ENCODE measurements around the gene TMEM43. TPM values are rescaled to one million over a fixed set of nuclear protein-coding genes. Genes with fewer than 3 reads are reported as not detected.
"Not testable (repeated sequence)": the region's sequence is repeated elsewhere in the genome, so short reads cannot be mapped to it uniquely, and the experiment has no call there.

TMEM43 gene
- total RNA-seq, 1 donor from 2014 or later: 86.3 TPM

DNA sequence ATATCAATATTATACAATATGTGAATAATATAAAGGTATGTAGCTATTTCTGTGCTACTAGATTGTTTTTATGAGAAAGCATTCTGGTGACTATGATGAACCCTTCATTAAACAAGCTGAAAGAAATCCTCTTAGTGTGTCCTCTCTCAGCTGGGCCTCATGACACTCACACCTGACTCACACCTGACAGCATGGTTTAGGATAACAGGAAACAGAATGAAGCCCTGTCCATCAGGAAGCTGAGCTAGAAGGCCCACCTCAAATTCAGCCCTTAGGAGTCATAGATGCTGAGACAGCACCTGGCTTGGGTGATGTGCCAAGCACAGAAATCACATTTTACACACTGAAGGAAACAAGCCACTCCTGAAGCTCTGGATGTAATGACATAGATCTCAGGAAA, 31.0 kb upstream of the TMEM43 start:
- DNase-seq: no peak
- Histone ChIP-seq H3K4me1 (no peaks in the 10 kb centered on the region), H3K9me3 (no peaks in the 10 kb centered on the region), H3K27me3 (no peaks in the 10 kb centered on the region), H3K27ac (no peak overlapping the region), H3K4me3 (no peak overlapping the region), H3K36me3 (no peaks in the 10 kb centered on the region)
- intact Hi-C loops (cut with DNase I): no loop called here
- ATAC-seq: no peak
- TF ChIP-seq, protein P1, sequence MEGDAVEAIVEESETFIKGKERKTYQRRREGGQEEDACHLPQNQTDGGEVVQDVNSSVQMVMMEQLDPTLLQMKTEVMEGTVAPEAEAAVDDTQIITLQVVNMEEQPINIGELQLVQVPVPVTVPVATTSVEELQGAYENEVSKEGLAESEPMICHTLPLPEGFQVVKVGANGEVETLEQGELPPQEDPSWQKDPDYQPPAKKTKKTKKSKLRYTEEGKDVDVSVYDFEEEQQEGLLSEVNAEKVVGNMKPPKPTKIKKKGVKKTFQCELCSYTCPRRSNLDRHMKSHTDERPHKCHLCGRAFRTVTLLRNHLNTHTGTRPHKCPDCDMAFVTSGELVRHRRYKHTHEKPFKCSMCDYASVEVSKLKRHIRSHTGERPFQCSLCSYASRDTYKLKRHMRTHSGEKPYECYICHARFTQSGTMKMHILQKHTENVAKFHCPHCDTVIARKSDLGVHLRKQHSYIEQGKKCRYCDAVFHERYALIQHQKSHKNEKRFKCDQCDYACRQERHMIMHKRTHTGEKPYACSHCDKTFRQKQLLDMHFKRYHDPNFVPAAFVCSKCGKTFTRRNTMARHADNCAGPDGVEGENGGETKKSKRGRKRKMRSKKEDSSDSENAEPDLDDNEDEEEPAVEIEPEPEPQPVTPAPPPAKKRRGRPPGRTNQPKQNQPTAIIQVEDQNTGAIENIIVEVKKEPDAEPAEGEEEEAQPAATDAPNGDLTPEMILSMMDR (IDR thresholded peaks at IDR 0.05): no peak

DNA sequence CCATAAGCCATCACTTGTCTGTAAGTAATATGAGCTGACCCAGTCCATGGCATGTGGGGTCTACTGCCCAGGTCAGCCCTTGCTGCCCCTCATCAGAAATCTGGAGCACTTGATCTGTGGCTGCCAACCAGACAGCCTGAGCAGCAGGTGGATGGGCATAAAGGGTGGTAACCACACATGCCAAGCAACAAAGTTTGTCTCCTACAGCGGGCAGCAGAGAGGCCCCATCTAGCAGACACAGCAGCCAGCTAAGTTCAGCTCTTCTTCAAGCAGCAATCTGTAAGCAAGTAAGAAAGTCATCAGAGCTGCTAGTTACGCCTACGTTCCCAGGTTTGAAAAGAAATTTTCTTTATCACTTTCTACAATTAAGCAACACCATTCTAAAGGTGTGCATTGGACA, 28.1 kb upstream of the TMEM43 start:
- intact Hi-C loops (cut with DNase I): no loop called here
- Histone ChIP-seq H3K27ac (no peak overlapping the region), H3K9me3 (no peaks in the 10 kb centered on the region), H3K4me1 (no peaks in the 10 kb centered on the region), H3K36me3 (no peaks in the 10 kb centered on the region), H3K27me3 (no peaks in the 10 kb centered on the region), H3K4me3 (no peak overlapping the region)
- ATAC-seq (no peak), DNase-seq (no peak)
- TF ChIP-seq, protein P1 (IDR thresholded peaks at IDR 0.05): no peak

DNA sequence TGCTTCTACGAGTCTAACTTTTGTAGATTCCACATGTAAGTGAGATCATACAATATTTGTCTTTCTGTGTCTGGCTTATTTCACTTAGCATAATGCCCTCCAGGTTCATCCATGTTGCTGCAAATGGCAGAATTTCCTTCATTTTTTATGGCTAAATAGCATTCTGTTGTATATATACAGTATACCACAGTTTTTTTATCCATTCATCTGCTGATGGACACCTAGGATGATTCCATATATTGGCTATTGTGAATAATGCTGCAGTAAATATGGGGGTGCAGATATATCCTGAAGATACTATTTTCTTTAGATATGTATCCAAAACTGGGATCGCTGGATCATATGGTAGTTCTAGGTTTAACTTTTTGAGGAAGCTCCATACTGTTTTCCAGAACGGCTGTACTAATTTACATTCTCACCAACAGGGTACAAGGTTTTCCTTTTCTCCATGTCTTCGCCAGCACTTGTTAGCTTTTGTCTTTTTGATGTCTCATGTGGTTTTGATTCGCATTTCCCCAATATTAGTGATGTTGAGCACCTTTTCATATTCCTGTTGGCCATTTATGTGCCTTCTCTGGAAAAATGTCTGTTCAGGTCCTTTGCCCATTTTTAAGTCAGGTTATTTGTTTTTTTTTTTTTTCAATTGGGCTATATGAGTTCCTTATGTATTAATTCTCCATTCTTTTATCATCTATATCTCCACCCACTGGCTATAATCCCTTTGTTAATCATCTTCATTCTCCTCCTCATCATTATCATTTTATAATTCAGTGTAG, 27.0 kb upstream of the TMEM43 start:
- no peaks in the 10 kb centered on the region for H3K27me3 ChIP-seq
- intact Hi-C loops (cut with DNase I): no loop called here
- H3K36me3 ChIP-seq: no peaks in the 10 kb centered on the region
- no peaks in the 10 kb centered on the region for H3K9me3 ChIP-seq
- no peak overlapping the region for H3K27ac ChIP-seq
- H3K4me1 ChIP-seq: no peaks in the 10 kb centered on the region
- DNase-seq (no peak), ATAC-seq (no peak)
- no peak overlapping the region for H3K4me3 ChIP-seq
- TF ChIP-seq, protein P1 (IDR thresholded peaks at IDR 0.05): no peak

DNA sequence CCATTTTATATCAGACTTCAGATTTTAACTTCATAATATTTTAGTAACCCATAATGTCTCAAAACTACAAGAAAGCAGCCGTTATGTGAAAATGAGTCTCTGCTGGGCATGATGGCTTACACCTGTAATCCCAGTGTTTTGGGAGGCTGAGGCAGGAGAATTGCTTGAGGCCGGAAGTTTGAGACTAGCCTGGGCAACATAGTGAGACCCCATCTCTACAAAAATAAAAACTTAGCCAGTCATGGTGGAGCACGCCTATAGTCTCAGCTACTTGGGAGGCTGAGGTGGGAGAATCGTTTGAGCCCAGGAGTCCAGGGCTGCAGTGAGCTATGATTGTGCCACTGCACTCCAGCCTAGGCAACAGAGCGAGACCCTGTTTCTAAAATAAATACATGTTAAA, 15.0 kb upstream of the TMEM43 start:
- H3K36me3 ChIP-seq: peaks cover 39% of the 10 kb centered on the region
- DNase-seq; H3K27ac ChIP-seq; H3K27me3 ChIP-seq; H3K9me3 ChIP-seq; intact Hi-C loops (cut with DNase I); H3K4me1 ChIP-seq; H3K4me3 ChIP-seq; ATAC-seq: not testable (repeated sequence)

DNA sequence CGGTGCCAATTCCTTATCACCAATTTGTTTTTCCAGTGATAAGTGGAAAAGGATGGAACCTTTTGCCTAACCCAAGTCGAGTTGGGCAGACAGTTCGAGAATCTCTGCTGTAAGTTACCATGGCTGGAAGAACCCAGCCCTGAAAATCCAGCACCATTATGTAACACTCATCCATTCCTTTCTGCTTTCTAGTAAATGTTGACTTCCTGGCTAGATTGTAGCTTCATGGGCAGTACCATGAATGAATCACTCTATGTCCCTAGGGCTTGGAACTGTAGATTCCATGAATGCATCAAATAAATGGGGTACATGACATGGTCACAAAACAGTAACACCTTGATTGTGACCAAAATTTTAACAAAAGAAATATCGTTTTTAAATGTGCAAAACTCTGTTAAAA, 14.2 kb upstream of the TMEM43 start:
- H3K27ac ChIP-seq: no peak overlapping the region
- H3K36me3 ChIP-seq: peaks cover 48% of the 10 kb centered on the region
- H3K27me3 ChIP-seq: no peaks in the 10 kb centered on the region
- DNase-seq (no peak), ATAC-seq (no peak)
- no peaks in the 10 kb centered on the region for H3K4me1 ChIP-seq
- no peak overlapping the region for H3K4me3 ChIP-seq
- TF ChIP-seq, protein P1 (IDR thresholded peaks at IDR 0.05): no peak
- intact Hi-C loops (cut with DNase I): no loop called here
- H3K9me3 ChIP-seq: no peaks in the 10 kb centered on the region

DNA sequence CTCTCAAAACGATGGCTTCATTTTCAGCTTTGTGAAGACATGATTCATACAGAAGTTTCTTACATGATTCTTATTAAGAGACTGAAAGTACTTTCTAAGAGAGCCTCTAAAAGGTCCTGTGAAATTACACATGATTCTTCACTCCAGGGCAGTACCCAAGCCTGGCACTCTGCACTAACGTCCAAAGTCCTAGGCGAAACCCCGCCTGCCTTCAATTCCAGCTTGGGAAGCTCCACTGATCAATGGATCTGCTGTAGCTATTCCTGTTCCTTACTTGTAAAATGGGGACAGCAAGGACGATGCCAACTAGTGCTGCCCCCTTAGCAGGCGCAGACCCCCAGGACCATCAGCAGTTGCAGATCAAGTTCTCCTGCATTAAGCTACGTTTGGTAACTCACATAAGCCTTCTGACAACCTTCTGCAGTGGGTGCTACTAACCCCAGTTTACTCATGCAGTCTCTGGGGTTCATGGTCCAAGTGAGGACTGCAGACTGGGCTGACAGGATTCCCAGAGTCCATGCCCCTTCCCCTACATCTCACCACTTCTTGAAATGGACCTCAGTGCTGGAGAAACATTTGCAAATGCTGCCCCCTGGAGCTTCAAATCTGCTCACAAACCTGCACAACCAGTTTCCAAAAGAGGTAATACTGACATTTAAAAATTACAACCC, 10.8 kb upstream of the TMEM43 start:
- no peak overlapping the region for H3K4me3 ChIP-seq
- TF ChIP-seq, protein P1 (IDR thresholded peaks at IDR 0.05): no peak
- peaks cover 52% of the 10 kb centered on the region for H3K36me3 ChIP-seq
- no peaks in the 10 kb centered on the region for H3K9me3 ChIP-seq
- ATAC-seq: no peak
- peaks cover 8% of the 10 kb centered on the region for H3K4me1 ChIP-seq
- no peak for DNase-seq
- H3K27me3 ChIP-seq: no peaks in the 10 kb centered on the region
- H3K27ac ChIP-seq: no peak overlapping the region
- intact Hi-C loops (cut with DNase I): no loop called here
